Breast epithelium (tissue), 4 donors: Measurements from ENCODE around the gene CFAP43. TPM values are rescaled to one million over a fixed set of nuclear protein-coding genes. Genes with fewer than 3 reads are reported as not detected.

ENCODE experiments used
- DNase-seq, 2 donors: peaks; one replicate each; pipeline ENCODE4 v3.0.0-alpha.2; 2019; ENCODE audit warnings: low spot score in 2 of 2
- H3K27ac ChIP-seq, 2 donors: fragments of 200-600 bp; sonication (generic) in 1 of 2; one replicate each; pipeline ENCODE4 v1.5.1; 2016 to 2019; ENCODE audit warnings: mild to moderate bottlenecking in 1 of 2
- H3K27me3 ChIP-seq, 2 donors: fragments of 200-600 bp; sonication (generic) in 1 of 2; one replicate each; pipeline versions ENCODE4 v1.5.1 to v1.6.0; 2017 to 2019; ENCODE audit warnings: control low read depth in 1 of 2, mild to moderate bottlenecking in 1 of 2
- H3K36me3 ChIP-seq: fragments of 200-600 bp; one replicate; pipeline ENCODE4 v1.5.1; 2019
- H3K4me1 ChIP-seq, 2 donors: fragments of 200-600 bp; sonication (generic); one replicate each; pipeline ENCODE4 v1.5.1; 2016 to 2019; ENCODE audit warnings: control low read depth in 1 of 2
- H3K4me3 ChIP-seq, 3 donors: fragments of 200-600 bp; sonication (generic); 1 replicate in 2 of 3; 2 replicates in 1 of 3; pipeline ENCODE4 v1.5.1; 2016 to 2019; ENCODE audit warnings: mild to moderate bottlenecking in 3 of 3, moderate library complexity in 2 of 3
- H3K9me3 ChIP-seq, 2 donors: fragments of 200-600 bp; sonication (generic) in 1 of 2; one replicate each; pipeline ENCODE4 v1.5.1; 2016 to 2019; ENCODE audit warnings: control low read depth in 1 of 2
- POLR2A ChIP-seq: fragments of 450-650 bp; IDR thresholded peaks from one replicate; pipeline ENCODE4 v1.6.1; 2016; ENCODE audit warnings: antibody characterized with exemption, mild to moderate bottlenecking, moderate library complexity
- POLR2AphosphoS5 ChIP-seq, 3 donors: sonication (generic); formaldehyde crosslinking; IDR thresholded peaks; one replicate each; pipeline ENCODE4 v1.6.1; 2017; ENCODE audit warnings: antibody characterized with exemption in 3 of 3
- intact Hi-C: fragments of 100-400 bp; cut with DNase I; formaldehyde crosslinking; loops from one replicate; pipeline ENCODE4 v1.15.1; 2023; ENCODE audit warnings: low total_unique reads
- total RNA-seq, 3 donors: library from RNA; depleted of rRNA; stranded (reverse); fragments of >200 nt; gene quantifications; one replicate each; pipeline ENCODE4 v1.1.0, GENCODE V29; 2016
- TF ChIP-seq, protein P1 (sequence below), 3 donors: fragments of 450-650 bp; IDR thresholded peaks; one replicate each; pipeline ENCODE4 v1.5.1; 2016 to 2017; ENCODE audit warnings: antibody characterized with exemption in 3 of 3, mild to moderate bottlenecking in 3 of 3, moderate library complexity in 3 of 3

The CFAP43 gene
- total RNA-seq, 3 donors from 2014 or later = 0.32 to 8.5 (median 3.9) TPM

DNA sequence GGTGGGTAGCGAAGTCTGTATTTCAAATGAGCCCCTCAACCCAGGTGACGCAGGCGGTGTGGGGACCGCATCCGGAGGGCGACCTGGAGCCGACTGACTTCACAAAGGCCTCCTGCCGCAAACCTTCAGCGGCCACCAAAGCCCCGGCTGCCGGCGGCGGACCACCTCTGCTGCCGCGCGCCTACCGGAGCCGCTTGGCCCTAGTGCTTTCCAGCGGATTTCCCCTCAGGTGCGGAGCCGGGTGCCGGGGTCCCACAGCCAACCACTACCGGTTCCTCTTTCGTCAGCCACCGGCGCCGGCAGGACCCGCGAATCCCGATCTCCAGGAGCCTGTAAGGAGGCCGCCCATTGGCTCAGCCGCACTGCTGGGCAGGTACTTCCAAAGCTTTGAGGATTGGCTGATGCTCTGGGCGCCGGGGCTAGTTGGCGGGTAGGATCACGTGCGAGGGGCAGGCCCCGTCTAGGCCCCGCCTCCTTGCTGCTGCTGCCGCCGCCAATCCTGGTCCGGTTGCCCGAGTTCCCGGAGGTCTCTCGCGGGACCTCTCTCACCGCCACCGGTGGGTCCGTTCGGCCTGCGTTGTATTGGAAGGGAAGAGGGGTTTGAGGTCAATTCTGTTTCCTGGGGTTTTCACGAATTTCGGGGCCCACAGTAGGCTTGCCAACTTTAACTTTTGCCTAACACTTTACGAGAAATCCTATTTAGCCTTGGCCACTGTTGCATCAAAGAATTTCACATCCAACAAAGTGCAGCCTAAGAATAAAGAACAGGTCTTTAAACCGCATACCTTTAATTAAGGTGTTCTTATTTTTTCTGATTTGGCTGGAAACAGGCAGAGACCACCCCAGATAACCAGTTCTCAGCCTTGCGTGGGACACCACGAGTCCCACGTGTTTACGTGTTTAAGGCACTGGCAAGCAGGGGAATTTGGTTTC lies 36.8 kb upstream of the CFAP43 start, which contains the start of gene GSTO2:
Gene GSTO2, plus strand, starts transcription at position 472 of the 933 bp plus-strand sequence. CDS start 5,732 bp downstream, outside the sequence.
- intact Hi-C loops = no loop called here
- Histone ChIP-seq H3K36me3 (no peaks in the 10 kb centered on the region), H3K9me3 (no peaks in the 10 kb centered on the region), H3K27me3 (no peaks in the 10 kb centered on the region), H3K4me1 (no peaks in the 10 kb centered on the region), H3K4me3 (peak within 1 kb of the TSS; percentile 60 to 97 (median 60)), H3K27ac (peak within 1 kb of the TSS; percentile 76 to 96)
- peak; percentile 99 for DNase-seq
- TF ChIP-seq, protein P1, sequence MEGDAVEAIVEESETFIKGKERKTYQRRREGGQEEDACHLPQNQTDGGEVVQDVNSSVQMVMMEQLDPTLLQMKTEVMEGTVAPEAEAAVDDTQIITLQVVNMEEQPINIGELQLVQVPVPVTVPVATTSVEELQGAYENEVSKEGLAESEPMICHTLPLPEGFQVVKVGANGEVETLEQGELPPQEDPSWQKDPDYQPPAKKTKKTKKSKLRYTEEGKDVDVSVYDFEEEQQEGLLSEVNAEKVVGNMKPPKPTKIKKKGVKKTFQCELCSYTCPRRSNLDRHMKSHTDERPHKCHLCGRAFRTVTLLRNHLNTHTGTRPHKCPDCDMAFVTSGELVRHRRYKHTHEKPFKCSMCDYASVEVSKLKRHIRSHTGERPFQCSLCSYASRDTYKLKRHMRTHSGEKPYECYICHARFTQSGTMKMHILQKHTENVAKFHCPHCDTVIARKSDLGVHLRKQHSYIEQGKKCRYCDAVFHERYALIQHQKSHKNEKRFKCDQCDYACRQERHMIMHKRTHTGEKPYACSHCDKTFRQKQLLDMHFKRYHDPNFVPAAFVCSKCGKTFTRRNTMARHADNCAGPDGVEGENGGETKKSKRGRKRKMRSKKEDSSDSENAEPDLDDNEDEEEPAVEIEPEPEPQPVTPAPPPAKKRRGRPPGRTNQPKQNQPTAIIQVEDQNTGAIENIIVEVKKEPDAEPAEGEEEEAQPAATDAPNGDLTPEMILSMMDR (IDR thresholded peaks at IDR 0.05) = no peak
- TF ChIP-seq POLR2A (peak; percentile 77), POLR2AphosphoS5 (IDR thresholded peaks at IDR 0.05) (peak; percentile 88 to 92 (median 89))

DNA sequence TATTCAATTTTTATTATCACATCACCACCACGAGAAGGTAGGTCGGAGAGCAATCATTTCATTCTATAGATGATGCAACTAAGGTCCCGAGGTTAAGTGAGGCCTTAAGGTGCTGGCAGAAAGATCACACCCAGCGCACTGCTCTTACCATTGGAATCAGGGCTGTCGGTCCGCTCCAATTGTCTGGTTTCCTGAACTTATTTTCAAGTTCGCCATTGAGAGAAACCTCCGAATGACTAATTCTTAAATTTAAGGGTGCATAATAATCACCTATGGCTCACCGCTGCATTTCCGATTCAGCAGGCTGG lies 36.2 kb upstream of the CFAP43 start:
- no peaks in the 10 kb centered on the region for H3K27me3 ChIP-seq
- peak overlapping the region; percentile 76 to 96 for H3K27ac ChIP-seq
- no peaks in the 10 kb centered on the region for H3K9me3 ChIP-seq
- peak overlapping the region; percentile 60 to 97 (median 60) for H3K4me3 ChIP-seq
- no peak for DNase-seq
- TF ChIP-seq POLR2AphosphoS5 (IDR thresholded peaks at IDR 0.05) (no peak), POLR2A (no peak)
- TF ChIP-seq, protein P1 (IDR thresholded peaks at IDR 0.05) = no peak
- H3K4me1 ChIP-seq = no peaks in the 10 kb centered on the region
- intact Hi-C loops = no loop called here
- no peaks in the 10 kb centered on the region for H3K36me3 ChIP-seq

DNA sequence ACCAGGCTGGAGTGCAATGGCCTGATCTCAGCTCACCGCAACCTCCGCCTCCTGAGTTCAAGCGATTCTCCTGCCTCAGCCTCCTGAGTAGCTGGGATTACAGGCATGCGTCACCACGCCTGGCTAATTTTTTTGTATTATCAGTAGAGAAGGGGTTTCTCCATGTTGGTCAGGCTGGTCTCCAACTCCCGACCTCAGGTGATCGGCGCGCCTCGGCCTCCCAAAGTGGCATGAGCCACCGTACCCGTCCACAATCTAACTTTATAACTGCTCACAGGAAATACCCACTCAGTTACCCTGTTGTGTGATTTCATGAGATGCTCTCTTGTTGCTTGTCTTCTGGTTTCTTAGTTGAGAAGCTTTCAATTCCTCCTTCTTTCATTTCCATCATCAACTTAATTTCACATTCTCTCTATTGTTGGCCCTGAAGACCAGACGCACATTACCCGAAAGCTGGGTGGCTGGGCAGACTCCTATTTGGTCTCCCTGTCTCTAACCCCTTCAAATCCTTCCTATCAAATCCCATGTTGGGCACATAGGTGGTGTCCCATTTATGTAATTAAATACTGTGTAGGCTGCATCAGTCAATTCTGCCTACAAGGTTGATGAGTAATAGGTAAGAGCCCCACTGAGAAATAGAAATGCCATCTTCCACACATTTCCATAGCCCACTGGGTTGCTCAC lies 35.7 kb upstream of the CFAP43 start:
- peak overlapping the region; percentile 76 to 96 for H3K27ac ChIP-seq

DNA sequence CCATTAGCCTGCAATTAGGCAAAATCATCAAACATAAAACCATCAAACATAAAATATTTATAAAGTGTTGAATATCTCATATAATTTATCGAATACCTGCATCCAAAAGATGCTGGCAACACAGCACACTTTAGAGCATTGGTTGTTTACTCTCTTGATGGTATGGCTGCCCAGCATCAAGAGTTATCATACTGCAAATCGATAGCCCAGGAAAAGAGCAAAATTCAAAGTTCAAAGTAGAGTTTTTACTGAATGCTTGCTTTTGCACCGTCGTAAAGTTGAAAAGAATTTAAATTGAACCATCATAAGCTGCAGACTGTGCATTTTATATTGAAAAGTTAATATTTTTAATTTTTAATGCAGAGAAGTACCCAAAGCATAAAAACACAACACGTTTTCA lies 32.6 kb upstream of the CFAP43 start:
- TF ChIP-seq, protein P1 (IDR thresholded peaks at IDR 0.05) = no peak
- no peaks in the 10 kb centered on the region for H3K9me3 ChIP-seq
- H3K27ac ChIP-seq = no peak overlapping the region
- intact Hi-C loops = no loop called here
- DNase-seq = no peak
- no peak overlapping the region for H3K4me3 ChIP-seq
- H3K4me1 ChIP-seq = no peaks in the 10 kb centered on the region
- H3K36me3 ChIP-seq = no peaks in the 10 kb centered on the region
- no peaks in the 10 kb centered on the region for H3K27me3 ChIP-seq

More for the DNA sequence above, 35.7 kb upstream of the CFAP43 start:
- Histone ChIP-seq H3K9me3 (no peaks in the 10 kb centered on the region), H3K36me3 (no peaks in the 10 kb centered on the region), H3K4me1 (no peaks in the 10 kb centered on the region), H3K4me3 (peak overlapping the region; percentile 60 to 97 (median 60)), H3K27me3 (no peaks in the 10 kb centered on the region)
- DNase-seq = no peak
- no peak for TF ChIP-seq POLR2AphosphoS5 (IDR thresholded peaks at IDR 0.05)
- no peak for TF ChIP-seq POLR2A
- TF ChIP-seq, protein P1 (IDR thresholded peaks at IDR 0.05) = no peak
- intact Hi-C loops = no loop called here

DNA sequence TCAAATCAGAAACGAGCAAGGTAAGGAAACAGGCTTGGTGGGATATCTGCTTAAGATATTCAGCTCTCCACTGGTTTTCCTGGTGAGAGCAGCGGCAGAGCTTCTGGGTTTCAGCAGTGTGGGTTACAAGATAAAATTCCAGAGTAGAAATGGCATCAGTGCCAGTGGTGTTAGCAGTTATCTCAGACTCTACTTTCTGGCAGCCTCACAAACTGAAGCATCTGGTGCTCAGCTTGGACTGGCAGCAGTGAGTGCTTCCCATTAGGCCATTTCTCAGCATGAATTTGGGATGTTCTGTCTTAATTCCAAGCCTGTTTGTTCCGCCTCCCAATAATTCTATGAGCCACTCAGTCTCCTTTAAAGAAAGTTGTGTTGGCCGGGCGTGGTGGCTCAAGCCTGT lies 29.9 kb upstream of the CFAP43 start:
- TF ChIP-seq POLR2AphosphoS5 (IDR thresholded peaks at IDR 0.05) = no peak
- TF ChIP-seq, protein P1 (IDR thresholded peaks at IDR 0.05) = no peak
- TF ChIP-seq POLR2A = no peak
- Histone ChIP-seq H3K4me3 (no peak overlapping the region), H3K36me3 (no peaks in the 10 kb centered on the region), H3K27ac (no peak overlapping the region), H3K4me1 (no peaks in the 10 kb centered on the region), H3K27me3 (no peaks in the 10 kb centered on the region), H3K9me3 (no peaks in the 10 kb centered on the region)
- intact Hi-C loops = no loop called here
- DNase-seq = no peak
